Trophoblast cell (in vitro differentiated cells and primary cell): Measurements from ENCODE around the gene OR13C4.
A peak's percentile ranks its signal among the peaks of the same experiment; 100 is the strongest.

Experiments used
- DNase-seq, 2 donors: peaks; one replicate each; pipeline ENCODE4 v3.0.0-alpha.2; 2016
- H2AFZ ChIP-seq: 2 replicates; pipeline ENCODE4 v1.6.1; 2013; ENCODE audit warnings: low read length, moderate library complexity, mild to moderate bottlenecking; ENCODE audit not compliant: insufficient read depth, poor library complexity
- H2AK5ac ChIP-seq: 2 replicates; pipeline ENCODE4 v1.6.1; 2013; ENCODE audit warnings: mild to moderate bottlenecking, low read length
- H2BK120ac ChIP-seq: 2 replicates; pipeline ENCODE4 v1.6.1; 2013; ENCODE audit warnings: low read length, mild to moderate bottlenecking, moderate library complexity; ENCODE audit not compliant: insufficient read depth, poor library complexity
- H2BK12ac ChIP-seq: 2 replicates; pipeline ENCODE4 v1.6.1; 2013; ENCODE audit warnings: mild to moderate bottlenecking, low read length, moderate library complexity
- H2BK5ac ChIP-seq: 2 replicates; pipeline ENCODE4 v1.6.1; 2013; ENCODE audit warnings: low read length, low read depth, moderate library complexity, mild to moderate bottlenecking; ENCODE audit not compliant: poor library complexity
- H3K14ac ChIP-seq: 2 replicates; pipeline ENCODE4 v1.6.1; 2013; ENCODE audit warnings: mild to moderate bottlenecking, low read length
- H3K18ac ChIP-seq: 2 replicates; pipeline ENCODE4 v1.6.1; 2013; ENCODE audit warnings: mild to moderate bottlenecking, low read length
- H3K23ac ChIP-seq: 2 replicates; pipeline ENCODE4 v1.6.1; 2013; ENCODE audit warnings: low read length
- H3K27ac ChIP-seq: 2 replicates; pipeline ENCODE4 v1.5.1; 2013; ENCODE audit warnings: low read depth, mild to moderate bottlenecking, inconsistent platforms, low read length, moderate library complexity
- H3K27me3 ChIP-seq: 2 replicates; pipeline ENCODE4 v1.6.1; 2013; ENCODE audit warnings: inconsistent platforms, mild to moderate bottlenecking, low read length, moderate library complexity; ENCODE audit not compliant: insufficient read depth
- H3K36me3 ChIP-seq, 2 experiments: 1 replicate in 1 of 2; 2 replicates in 1 of 2; pipeline ENCODE4 v1.6.1; 2013; ENCODE audit warnings: low read length in 2 of 2, mild to moderate bottlenecking in 2 of 2, moderate library complexity in 1 of 2; ENCODE audit not compliant: insufficient read depth in 2 of 2, control insufficient read depth in 1 of 2
- H3K4ac ChIP-seq: 2 replicates; pipeline ENCODE4 v1.6.1; 2013; ENCODE audit warnings: low read depth, mild to moderate bottlenecking, low read length, moderate library complexity
- H3K4me1 ChIP-seq, 2 experiments: 1 replicate in 1 of 2; 2 replicates in 1 of 2; pipeline ENCODE4 v1.6.1; 2013; ENCODE audit warnings: low read length in 2 of 2, mild to moderate bottlenecking in 2 of 2, moderate library complexity in 1 of 2; ENCODE audit not compliant: insufficient read depth in 2 of 2, control insufficient read depth in 1 of 2
- H3K4me2 ChIP-seq: 2 replicates; pipeline ENCODE4 v1.6.1; 2013; ENCODE audit warnings: inconsistent platforms, mild to moderate bottlenecking, low read length, moderate library complexity
- H3K4me3 ChIP-seq: 2 replicates; pipeline ENCODE4 v1.5.1; 2013; ENCODE audit warnings: mild to moderate bottlenecking, low read depth, low read length, inconsistent platforms
- H3K79me1 ChIP-seq: one replicate; pipeline ENCODE4 v1.6.1; 2013; ENCODE audit warnings: low read length
- H3K79me2 ChIP-seq: 2 replicates; pipeline ENCODE4 v1.6.1; 2013; ENCODE audit warnings: low read length, mild to moderate bottlenecking; ENCODE audit not compliant: control insufficient read depth, insufficient read depth, poor library complexity
- H3K9ac ChIP-seq: 2 replicates; pipeline ENCODE4 v1.6.1; 2013; ENCODE audit warnings: mild to moderate bottlenecking, low read length
- H3K9me3 ChIP-seq: 2 replicates; pipeline ENCODE4 v1.6.1; 2013; ENCODE audit warnings: low read depth, mild to moderate bottlenecking, control low read depth, inconsistent platforms, low read length; ENCODE audit not compliant: insufficient read depth
- H4K12ac ChIP-seq: 2 replicates; pipeline ENCODE4 v1.6.1; 2013; ENCODE audit warnings: low read depth, mild to moderate bottlenecking, low read length, moderate library complexity
- H4K8ac ChIP-seq: 2 replicates; pipeline ENCODE4 v1.6.1; 2013; ENCODE audit warnings: low read depth, mild to moderate bottlenecking, low read length, moderate library complexity
- H4K91ac ChIP-seq: one replicate; pipeline ENCODE4 v1.6.1; 2013; ENCODE audit warnings: low read depth, mild to moderate bottlenecking, low read length, moderate library complexity
- WGBS: extraction: QIAGEN DNeasy Blood & Tissue Kit; methylation state at CpG from one replicate; pipeline ENCODE4 v1.1.7; 2013; ENCODE audit warnings: missing lambda C conversion rate; ENCODE audit not compliant: insufficient read length, insufficient coverage; ENCODE audit errors: extremely low coverage; 5-methylcytosine and 5-hydroxymethylcytosine counted together

Gene OR13C4

DNA sequence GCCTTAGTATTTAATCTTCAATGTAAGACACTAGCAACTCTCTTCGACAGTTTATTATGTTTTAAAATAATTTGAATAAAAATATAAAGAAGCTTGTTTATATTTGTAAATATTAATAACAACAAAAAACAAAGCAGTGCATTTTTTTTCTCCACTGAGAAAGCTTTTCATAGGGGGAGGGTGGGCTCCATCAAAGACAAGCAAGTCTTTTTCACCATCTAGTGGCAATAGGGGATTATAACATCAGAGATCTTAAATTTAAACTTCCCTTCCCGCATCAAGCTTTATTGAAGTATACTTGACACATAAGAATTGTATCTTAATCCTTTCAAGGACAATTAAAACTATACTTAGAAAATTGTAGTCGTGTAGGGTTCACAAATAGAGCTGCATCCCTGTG, 32.2 kb downstream of the OR13C4 start:
- Histone ChIP-seq H3K27ac (no peak overlapping the region), H3K4me1 (no peaks in the 10 kb centered on the region), H3K9me3 (no peaks in the 10 kb centered on the region), H3K36me3 (no peaks in the 10 kb centered on the region), H3K23ac (no peak overlapping the region), H2BK5ac (no peak overlapping the region), H3K18ac (no peak overlapping the region), H3K14ac (no peak overlapping the region), H3K4ac (no peak overlapping the region), H4K91ac (no peak overlapping the region), H3K4me2 (no peak overlapping the region), H4K12ac (no peak overlapping the region), H3K9ac (no peak overlapping the region), H3K27me3 (no peaks in the 10 kb centered on the region), H4K8ac (no peak overlapping the region), H3K4me3 (no peak overlapping the region), H3K79me2 (no peaks in the 10 kb centered on the region), H3K79me1 (no peaks in the 10 kb centered on the region), H2BK12ac (no peak overlapping the region), H2AFZ (no peak overlapping the region), H2AK5ac (no peak overlapping the region), H2BK120ac (no peak overlapping the region)
- WGBS: no CpG with 5 or more reads among the region's 3 CpGs
- DNase-seq: peak in 1 of 2 donors; percentile 4

- Histone ChIP-seq H2BK120ac (no peak overlapping the region), H3K4me1 (no peaks in the 10 kb centered on the region), H3K4ac (no peak overlapping the region), H3K36me3 (no peaks in the 10 kb centered on the region), H3K9me3 (no peaks in the 10 kb centered on the region), H4K8ac (no peak overlapping the region), H3K9ac (no peak overlapping the region), H2BK5ac (no peak overlapping the region), H2AFZ (no peak overlapping the region), H3K79me1 (no peaks in the 10 kb centered on the region), H3K27ac (no peak overlapping the region), H3K4me3 (no peak overlapping the region), H3K79me2 (no peaks in the 10 kb centered on the region), H3K14ac (no peak overlapping the region), H3K23ac (no peak overlapping the region), H3K18ac (no peak overlapping the region), H3K4me2 (no peak overlapping the region), H4K91ac (no peak overlapping the region), H2BK12ac (no peak overlapping the region), H4K12ac (no peak overlapping the region), H2AK5ac (no peak overlapping the region), H3K27me3 (no peaks in the 10 kb centered on the region)
- no peak for DNase-seq
- WGBS: no CpG with 5 or more reads among the region's 2 CpGs
Observed at GRCh38 chr9:104485014-104485413, 42.0 kb downstream of the OR13C4 start.

DNA sequence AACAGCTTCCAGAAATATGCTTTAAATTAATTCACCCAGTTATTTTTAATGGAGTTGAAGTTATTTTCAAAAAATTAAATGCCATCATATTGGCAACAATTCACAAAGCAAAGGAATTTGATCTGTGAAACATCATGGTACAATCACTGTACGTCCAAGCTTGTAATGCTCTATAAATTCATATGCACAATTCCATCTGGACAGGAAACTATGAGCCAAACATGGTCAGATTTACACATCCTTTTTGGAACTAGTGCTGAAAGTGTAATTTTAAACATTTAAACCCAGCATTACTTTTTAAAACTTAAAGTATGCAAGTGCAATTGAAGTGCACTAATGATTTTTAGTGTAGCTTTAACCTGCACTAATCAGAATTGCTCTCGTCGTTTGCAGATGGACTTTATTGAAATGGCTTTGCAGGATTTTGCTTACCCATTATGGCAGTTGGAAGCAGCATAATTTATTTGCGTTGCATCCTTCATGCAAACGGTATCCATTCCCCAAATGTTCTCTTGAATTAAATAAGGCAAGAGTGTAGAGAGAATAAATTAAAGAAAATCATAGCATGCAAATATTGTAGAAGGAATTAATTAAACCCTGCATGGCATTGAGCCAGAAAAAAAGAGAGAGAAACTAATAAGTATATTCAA, 44.0 kb downstream of the OR13C4 start:
- Histone ChIP-seq H2BK12ac (no peak overlapping the region), H2BK120ac (no peak overlapping the region), H4K12ac (no peak overlapping the region), H3K23ac (no peak overlapping the region), H3K4me2 (no peak overlapping the region), H3K4me3 (no peak overlapping the region), H3K36me3 (no peaks in the 10 kb centered on the region), H2AK5ac (no peak overlapping the region), H4K91ac (no peak overlapping the region), H3K9ac (no peak overlapping the region), H3K27ac (no peak overlapping the region), H3K4me1 (no peaks in the 10 kb centered on the region), H3K79me1 (no peaks in the 10 kb centered on the region), H3K27me3 (no peaks in the 10 kb centered on the region), H3K14ac (no peak overlapping the region), H4K8ac (no peak overlapping the region), H2AFZ (no peak overlapping the region), H2BK5ac (no peak overlapping the region), H3K79me2 (no peaks in the 10 kb centered on the region), H3K4ac (no peak overlapping the region), H3K9me3 (no peaks in the 10 kb centered on the region), H3K18ac (no peak overlapping the region)
- WGBS: no CpG with 5 or more reads among the region's 5 CpGs
- DNase-seq: no peak
